ENCODE measurements around the gene SH2D6. TPM values are rescaled to one million over a fixed set of nuclear protein-coding genes. Genes with fewer than 3 reads are reported as not detected.
"Not testable (repeated sequence)": the region's sequence is repeated elsewhere in the genome, so short reads cannot be mapped to it uniquely, and the experiment has no call there.

SH2D6 gene
- total RNA-seq, 2 experiments from 2014 or later = 0.30 TPM; not detected in 1

- CTCF ChIA-PET = no interaction called here
- Histone ChIP-seq H3K27me3 (ENCODE audit: control insufficient read depth in 1 of 2, insufficient read depth in 2 of 2, low read length in 2 of 2) (no peaks in the 10 kb centered on the region), H3K9me3 (ENCODE audit: control insufficient read depth in 1 of 2, insufficient read depth in 1 of 2, low read length in 2 of 2) (no peaks in the 10 kb centered on the region), H3K27ac (ENCODE audit: low read depth in 1 of 2, low read length in 2 of 2) (no peak overlapping the region), H3K4me1 (ENCODE audit: insufficient read depth, low read length) (no peaks in the 10 kb centered on the region), H3K4me3 (ENCODE audit: low read length) (no peak overlapping the region), H3K36me3 (ENCODE audit: insufficient read depth, low read length) (no peaks in the 10 kb centered on the region)
- Mint-ChIP-seq H3K27me3 (no peaks in the 10 kb centered on the region), H3K36me3 (ENCODE audit: low read depth) (peaks cover 6% of the 10 kb centered on the region), H3K4me3 (no peak overlapping the region), H3K4me1 (ENCODE audit: low read depth) (no peaks in the 10 kb centered on the region), H3K27ac (no peak overlapping the region), H3K9me3 (no peaks in the 10 kb centered on the region)
- intact Hi-C loops (cut with DNase I, micrococcal nuclease) = no loop called here
- ATAC-seq (ENCODE audit: poor library complexity) (no peak), DNase-seq (no peak)
- POLR2A ChIA-PET = no interaction called here
- no peak for TF ChIP-seq CTCF (IDR thresholded peaks at IDR 0.05)
These were observed 63.6 kb downstream of the SH2D6 start for GRCh38 chr2:85481818-85482777.

- H3K9me3 Mint-ChIP-seq; H3K36me3 Mint-ChIP-seq (ENCODE audit: low read depth); H3K4me1 Mint-ChIP-seq (ENCODE audit: low read depth); H3K27me3 ChIP-seq (ENCODE audit: control insufficient read depth in 1 of 2, insufficient read depth in 2 of 2, low read length in 2 of 2); intact Hi-C loops (cut with DNase I, micrococcal nuclease); H3K27me3 Mint-ChIP-seq; H3K9me3 ChIP-seq (ENCODE audit: control insufficient read depth in 1 of 2, insufficient read depth in 1 of 2, low read length in 2 of 2); POLR2A ChIA-PET; H3K4me1 ChIP-seq (ENCODE audit: insufficient read depth, low read length); DNase-seq; H3K4me3 ChIP-seq (ENCODE audit: low read length); H3K36me3 ChIP-seq (ENCODE audit: insufficient read depth, low read length); ATAC-seq (ENCODE audit: poor library complexity); H3K27ac ChIP-seq (ENCODE audit: low read depth in 1 of 2, low read length in 2 of 2); CTCF ChIA-PET; H3K27ac Mint-ChIP-seq; H3K4me3 Mint-ChIP-seq: not testable (repeated sequence)
These were observed 66.1 kb downstream of the SH2D6 start for GRCh38 chr2:85484615-85485014.

- POLR2A ChIA-PET = no interaction called here
- H3K27ac Mint-ChIP-seq = no peak overlapping the region
- Histone ChIP-seq H3K27me3 (ENCODE audit: control insufficient read depth in 1 of 2, insufficient read depth in 2 of 2, low read length in 2 of 2) (no peaks in the 10 kb centered on the region), H3K36me3 (ENCODE audit: insufficient read depth, low read length) (no peaks in the 10 kb centered on the region), H3K4me1 (ENCODE audit: insufficient read depth, low read length) (no peaks in the 10 kb centered on the region), H3K9me3 (ENCODE audit: control insufficient read depth in 1 of 2, insufficient read depth in 1 of 2, low read length in 2 of 2) (peaks cover 9 to 18% of the 10 kb centered on the region in 2 experiments), H3K4me3 (ENCODE audit: low read length) (no peak overlapping the region), H3K27ac (ENCODE audit: low read depth in 1 of 2, low read length in 2 of 2) (no peak overlapping the region)
- DNase-seq = no peak
- H3K4me1 Mint-ChIP-seq (ENCODE audit: low read depth) = no peaks in the 10 kb centered on the region
- no peak for TF ChIP-seq CTCF (IDR thresholded peaks at IDR 0.05)
- peaks cover 7% of the 10 kb centered on the region for H3K36me3 Mint-ChIP-seq (ENCODE audit: low read depth)
- no peaks in the 10 kb centered on the region for H3K27me3 Mint-ChIP-seq
- CTCF ChIA-PET = no interaction called here
- no peak overlapping the region for H3K4me3 Mint-ChIP-seq
- no peak for ATAC-seq (ENCODE audit: poor library complexity)
- no peaks in the 10 kb centered on the region for H3K9me3 Mint-ChIP-seq
- intact Hi-C loops (cut with DNase I, micrococcal nuclease) = no loop called here
These were observed 67.3 kb downstream of the SH2D6 start for GRCh38 chr2:85485815-85486214.

Other genes starting within 250 kb of the SH2D6 start
- 100 to 1,000 TPM; 172 to 175 TPM for gene TGOLN2, start 90.7 kb upstream of the SH2D6 start, total RNA-seq
- gene RETSAT, start 64.2 kb upstream of the SH2D6 start, total RNA-seq = 10 to 100 TPM; 19.2 to 22.2 TPM
- 10 to 100 TPM; 13.5 to 15.3 TPM for gene ELMOD3, start 63.9 kb upstream of the SH2D6 start, total RNA-seq
- gene CAPG, start 8.3 kb upstream of the SH2D6 start, total RNA-seq = 10 to 100 TPM; 21.7 to 23.3 TPM
- gene MAT2A, start 120.5 kb downstream of the SH2D6 start, total RNA-seq = 100 to 1,000 TPM; 121 to 122 TPM
- 10 to 100 TPM; 22.9 to 27.6 TPM for gene GGCX, start 142.8 kb downstream of the SH2D6 start, total RNA-seq
- 10 to 100 TPM; 32.3 to 37.3 TPM for gene VAMP8, start 158.9 kb downstream of the SH2D6 start, total RNA-seq
- 10 to 100 TPM; 17.0 to 17.2 TPM for gene VAMP5, start 165.7 kb downstream of the SH2D6 start, total RNA-seq
- gene RNF181, start 177.0 kb downstream of the SH2D6 start, total RNA-seq = 10 to 100 TPM; 41.5 to 43.8 TPM
- gene TMEM150A, start 184.0 kb downstream of the SH2D6 start, total RNA-seq = 1 to 10 TPM; 6.6 to 7.0 TPM
- 10 to 100 TPM; 31.0 to 31.2 TPM for gene C2orf68, start 193.4 kb downstream of the SH2D6 start, total RNA-seq
- gene USP39, start 197.5 kb downstream of the SH2D6 start, total RNA-seq = 10 to 100 TPM; 48.1 to 51.2 TPM
- gene SFTPB, start 249.5 kb downstream of the SH2D6 start, total RNA-seq = not detected